Breast epithelium (tissue), 4 donors: ENCODE data around the gene HMCN2. TPM values are rescaled to one million over a fixed set of nuclear protein-coding genes. Genes with fewer than 3 reads are reported as not detected.

Source experiments
- DNase-seq, 2 donors: peaks; one replicate each; pipeline ENCODE4 v3.0.0-alpha.2; 2019; ENCODE audit warnings: low spot score in 2 of 2
- H3K27ac ChIP-seq, 2 donors: fragments of 200-600 bp; sonication (generic) in 1 of 2; one replicate each; pipeline ENCODE4 v1.5.1; 2016 to 2019; ENCODE audit warnings: mild to moderate bottlenecking in 1 of 2
- H3K27me3 ChIP-seq, 2 donors: fragments of 200-600 bp; sonication (generic) in 1 of 2; one replicate each; pipeline versions ENCODE4 v1.5.1 to v1.6.0; 2017 to 2019; ENCODE audit warnings: control low read depth in 1 of 2, mild to moderate bottlenecking in 1 of 2
- H3K36me3 ChIP-seq: fragments of 200-600 bp; one replicate; pipeline ENCODE4 v1.5.1; 2019
- H3K4me1 ChIP-seq, 2 donors: fragments of 200-600 bp; sonication (generic); one replicate each; pipeline ENCODE4 v1.5.1; 2016 to 2019; ENCODE audit warnings: control low read depth in 1 of 2
- H3K4me3 ChIP-seq, 3 donors: fragments of 200-600 bp; sonication (generic); 1 replicate in 2 of 3; 2 replicates in 1 of 3; pipeline ENCODE4 v1.5.1; 2016 to 2019; ENCODE audit warnings: mild to moderate bottlenecking in 3 of 3, moderate library complexity in 2 of 3
- H3K9me3 ChIP-seq, 2 donors: fragments of 200-600 bp; sonication (generic) in 1 of 2; one replicate each; pipeline ENCODE4 v1.5.1; 2016 to 2019; ENCODE audit warnings: control low read depth in 1 of 2
- CTCF ChIP-seq, 3 donors: fragments of 450-650 bp; IDR thresholded peaks; one replicate each; pipeline ENCODE4 v1.5.1; 2016 to 2017; ENCODE audit warnings: antibody characterized with exemption in 3 of 3, mild to moderate bottlenecking in 3 of 3, moderate library complexity in 3 of 3
- POLR2A ChIP-seq: fragments of 450-650 bp; IDR thresholded peaks from one replicate; pipeline ENCODE4 v1.6.1; 2016; ENCODE audit warnings: antibody characterized with exemption, mild to moderate bottlenecking, moderate library complexity
- POLR2AphosphoS5 ChIP-seq, 3 donors: sonication (generic); formaldehyde crosslinking; IDR thresholded peaks; one replicate each; pipeline ENCODE4 v1.6.1; 2017; ENCODE audit warnings: antibody characterized with exemption in 3 of 3
- intact Hi-C: fragments of 100-400 bp; cut with DNase I; formaldehyde crosslinking; loops from one replicate; pipeline ENCODE4 v1.15.1; 2023; ENCODE audit warnings: low total_unique reads
- total RNA-seq, 3 donors: library from RNA; depleted of rRNA; stranded (reverse); fragments of >200 nt; gene quantifications; one replicate each; pipeline ENCODE4 v1.1.0, GENCODE V29; 2016

Gene HMCN2
- total RNA-seq, 3 donors from 2014 or later = 0.29 to 3.8 (median 0.98) TPM

- H3K27me3 ChIP-seq = no peaks in the 10 kb centered on the region
- H3K4me3 ChIP-seq = no peak overlapping the region
- no peak for TF ChIP-seq CTCF (IDR thresholded peaks at IDR 0.05)
- no peak for TF ChIP-seq POLR2AphosphoS5 (IDR thresholded peaks at IDR 0.05)
- TF ChIP-seq POLR2A = no peak
- no peaks in the 10 kb centered on the region for H3K36me3 ChIP-seq
- no peak overlapping the region for H3K27ac ChIP-seq
- DNase-seq = no peak
- intact Hi-C loops = no loop called here
- H3K9me3 ChIP-seq = no peaks in the 10 kb centered on the region
- no peaks in the 10 kb centered on the region for H3K4me1 ChIP-seq
Measured at GRCh38 chr9:130476151-130476730, 210.7 kb downstream of the HMCN2 start.

DNA sequence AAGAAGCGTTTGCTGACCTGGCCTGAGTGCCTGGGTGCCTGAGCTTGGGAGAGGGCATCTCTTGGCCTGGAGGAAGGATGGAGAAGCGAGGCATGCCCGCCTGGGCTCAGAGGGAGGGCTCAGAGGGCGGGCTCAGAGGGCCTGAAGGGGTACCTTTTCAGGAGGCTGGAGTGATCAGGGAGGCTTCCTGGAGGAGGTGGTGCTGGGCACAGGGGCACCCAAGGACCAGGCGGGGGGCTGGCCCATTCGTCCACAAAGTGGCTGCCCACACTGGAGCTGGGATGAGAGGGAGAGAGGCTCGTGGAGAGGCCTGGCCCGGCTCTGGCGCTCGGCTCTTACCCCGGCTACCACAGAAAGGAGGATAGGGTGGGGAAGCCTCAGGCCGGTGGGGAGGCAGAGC is 212.0 kb downstream of the HMCN2 start:
- Histone ChIP-seq H3K27me3 (no peaks in the 10 kb centered on the region), H3K36me3 (no peaks in the 10 kb centered on the region), H3K4me3 (no peak overlapping the region), H3K27ac (no peak overlapping the region), H3K4me1 (no peaks in the 10 kb centered on the region), H3K9me3 (no peaks in the 10 kb centered on the region)
- DNase-seq = no peak
- TF ChIP-seq POLR2AphosphoS5 (IDR thresholded peaks at IDR 0.05) = no peak
- TF ChIP-seq CTCF (IDR thresholded peaks at IDR 0.05) = no peak
- no peak for TF ChIP-seq POLR2A
- intact Hi-C loops = no loop called here

- intact Hi-C loops = no loop called here
- H3K4me3 ChIP-seq = no peak overlapping the region
- no peaks in the 10 kb centered on the region for H3K4me1 ChIP-seq
- TF ChIP-seq CTCF (IDR thresholded peaks at IDR 0.05) = no peak
- TF ChIP-seq POLR2AphosphoS5 (IDR thresholded peaks at IDR 0.05) = no peak
- no peak for TF ChIP-seq POLR2A
- no peaks in the 10 kb centered on the region for H3K9me3 ChIP-seq
- H3K36me3 ChIP-seq = no peaks in the 10 kb centered on the region
- no peak overlapping the region for H3K27ac ChIP-seq
- no peaks in the 10 kb centered on the region for H3K27me3 ChIP-seq
- no peak for DNase-seq
Measured at GRCh38 chr9:130478152-130478551, 212.6 kb downstream of the HMCN2 start.

DNA sequence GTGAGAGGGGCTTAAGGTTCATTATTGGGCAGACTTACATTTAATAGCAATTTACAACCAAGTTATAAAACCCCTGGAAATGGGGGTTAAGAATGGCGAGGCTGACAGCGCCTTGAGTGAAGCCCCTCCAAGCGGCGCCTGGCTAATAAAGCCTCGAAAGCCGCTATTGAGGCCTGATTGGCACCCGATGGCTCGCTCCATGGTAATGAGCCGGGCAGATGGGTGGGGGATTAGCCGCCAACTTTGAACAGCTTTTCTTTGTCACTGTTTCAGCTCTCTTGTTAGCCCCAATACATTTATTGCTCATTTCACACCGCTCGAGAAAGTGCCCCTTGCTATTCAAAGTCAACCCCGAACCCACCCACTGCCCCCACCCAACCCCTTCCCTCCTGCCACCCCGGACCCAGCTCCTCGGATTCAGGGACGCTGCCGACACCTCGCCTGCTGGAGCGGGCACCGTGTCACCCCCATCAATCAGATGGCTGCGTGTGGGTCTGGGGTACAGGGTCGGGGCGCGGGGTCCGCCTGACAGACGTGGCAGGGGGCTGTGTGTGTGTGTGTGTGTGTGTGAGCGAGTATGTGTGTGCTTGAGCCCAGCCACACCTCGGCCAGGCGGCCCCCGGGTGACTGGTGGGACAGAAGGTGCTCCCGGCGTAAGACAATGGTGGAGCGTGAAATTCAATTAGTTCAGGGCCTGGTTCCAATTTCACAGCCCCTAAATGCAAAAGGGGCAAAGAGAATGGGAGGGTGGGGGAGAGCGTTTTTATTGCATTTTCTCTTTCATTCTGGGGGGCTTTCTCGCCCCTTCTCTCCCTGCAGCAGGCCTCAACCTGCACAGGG is 213.4 kb downstream of the HMCN2 start:
- Histone ChIP-seq H3K27me3 (no peaks in the 10 kb centered on the region), H3K4me1 (no peaks in the 10 kb centered on the region), H3K27ac (no peak overlapping the region), H3K4me3 (no peak overlapping the region), H3K9me3 (no peaks in the 10 kb centered on the region), H3K36me3 (no peaks in the 10 kb centered on the region)
- no peak for DNase-seq
- no peak for TF ChIP-seq POLR2A
- intact Hi-C loops = no loop called here

GRCh38 chr9:130479587-130479986 is 214.0 kb downstream of the HMCN2 start:
- Histone ChIP-seq H3K9me3 (no peaks in the 10 kb centered on the region), H3K27ac (no peak overlapping the region), H3K4me3 (no peak overlapping the region), H3K36me3 (no peaks in the 10 kb centered on the region), H3K4me1 (no peaks in the 10 kb centered on the region), H3K27me3 (no peaks in the 10 kb centered on the region)
- DNase-seq = no peak
- TF ChIP-seq POLR2AphosphoS5 (IDR thresholded peaks at IDR 0.05) (no peak), CTCF (IDR thresholded peaks at IDR 0.05) (no peak), POLR2A (no peak)
- intact Hi-C loops = no loop called here
